ENCODE data around the gene INS. TPM values are rescaled to one million over a fixed set of nuclear protein-coding genes. Genes with fewer than 3 reads are reported as not detected.

INS gene
- total and polyA plus RNA-seq, 2 of the 13 experiments (the other 11 are each of a cell fraction or from before 2014, with no cell fraction given) = not detected

DNA sequence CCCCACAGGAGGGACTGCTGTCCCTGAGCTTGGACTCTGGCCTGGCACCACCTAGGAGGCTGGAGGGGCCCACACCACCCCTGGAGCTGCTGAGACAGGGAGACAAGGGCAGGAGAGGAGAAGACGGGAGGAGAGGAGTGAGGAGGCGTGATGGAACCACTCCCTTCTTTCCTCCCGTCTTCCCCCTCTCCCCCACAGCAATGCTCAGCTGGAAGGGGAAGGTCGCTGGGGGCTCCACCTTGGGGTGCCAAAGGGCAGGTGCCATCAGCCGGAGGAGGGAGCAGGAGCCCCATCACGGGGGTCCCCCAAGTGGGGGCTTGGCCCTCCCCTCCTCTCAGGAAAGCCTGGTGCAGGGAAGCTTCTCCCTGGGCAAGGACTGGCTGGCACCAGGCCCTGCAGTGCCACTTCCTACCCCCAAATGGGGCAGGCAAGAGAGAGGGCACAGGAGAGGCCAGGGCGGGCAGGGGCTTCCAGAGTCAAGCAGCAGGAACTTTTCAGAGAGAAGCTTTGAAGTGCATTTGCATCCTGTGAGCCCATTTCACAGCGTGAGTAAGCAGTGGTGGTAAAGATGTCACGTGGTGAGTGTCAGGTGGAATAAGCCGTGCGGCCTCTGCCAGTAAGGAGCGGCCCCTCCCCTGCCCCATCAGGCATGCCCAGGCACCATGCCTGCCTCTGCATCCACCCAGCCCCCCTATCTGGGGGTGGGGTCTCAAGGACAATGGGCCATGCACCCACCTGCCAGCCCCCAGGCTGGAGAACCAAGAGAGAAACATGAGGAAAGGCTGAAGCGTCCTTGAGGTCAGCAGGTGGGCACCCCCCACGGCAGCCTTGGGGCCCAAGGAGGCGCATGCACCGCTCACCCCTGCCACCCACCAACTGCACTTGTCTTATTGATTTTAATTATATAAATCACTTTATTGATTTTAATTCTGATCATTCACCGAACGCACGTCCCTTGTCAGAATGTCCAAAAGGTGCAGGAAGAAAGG is 26.7 kb downstream of the INS start (continued):
- TF ChIP-seq ZBTB7A (CRISPR knock-in tag; IDR thresholded peaks at IDR 0.05) (peak; percentile 55; the same call in 1 of the 2 replicates), ZNF780A (CRISPR knock-in tag; IDR thresholded peaks at IDR 0.05) (no peak), ZNF430 (CRISPR knock-in tag; IDR thresholded peaks at IDR 0.05) (no peak; the same call in 1 of the 2 replicates), KDM5A (IDR thresholded peaks at IDR 0.05; ENCODE audit: borderline replicate concordance, low read length) (no peak), POLR2G (IDR thresholded peaks at IDR 0.05; ENCODE audit: low read depth, low read length) (peak; percentile 1; the same call in 1 of the 2 replicates), JUND (CRISPR knock-in tag; IDR thresholded peaks at IDR 0.05) (no peak), PPARG (CRISPR knock-in tag; conservative IDR thresholded peaks at IDR 0.05) (no peak), ZNF629 (CRISPR knock-in tag; conservative IDR thresholded peaks at IDR 0.05) (peak; percentile 66), HDAC6 (IDR thresholded peaks at IDR 0.05; ENCODE audit: low read depth, low read length) (no peak), ZNF746 (CRISPR knock-in tag; IDR thresholded peaks at IDR 0.05) (no peak), TCF12 (IDR thresholded peaks at IDR 0.05) (no peak), TCF12 (CRISPR knock-in tag; IDR thresholded peaks at IDR 0.05) (peak; percentile 24; the same call in 1 of the 2 replicates), RBM22 (optimal IDR thresholded peaks at IDR 0.05; ENCODE audit: low read length) (peak; percentile 85), ZFP90 (CRISPR knock-in tag; IDR thresholded peaks at IDR 0.05; ENCODE audit: borderline replicate concordance) (0 out of 2 replicates have a peak, but pooled peaks have one; percentile 37), DR1 (CRISPR knock-in tag; IDR thresholded peaks at IDR 0.05) (0 out of 2 replicates have a peak, but pooled peaks have one; percentile 21)
- TF ChIP-seq, protein P1, sequence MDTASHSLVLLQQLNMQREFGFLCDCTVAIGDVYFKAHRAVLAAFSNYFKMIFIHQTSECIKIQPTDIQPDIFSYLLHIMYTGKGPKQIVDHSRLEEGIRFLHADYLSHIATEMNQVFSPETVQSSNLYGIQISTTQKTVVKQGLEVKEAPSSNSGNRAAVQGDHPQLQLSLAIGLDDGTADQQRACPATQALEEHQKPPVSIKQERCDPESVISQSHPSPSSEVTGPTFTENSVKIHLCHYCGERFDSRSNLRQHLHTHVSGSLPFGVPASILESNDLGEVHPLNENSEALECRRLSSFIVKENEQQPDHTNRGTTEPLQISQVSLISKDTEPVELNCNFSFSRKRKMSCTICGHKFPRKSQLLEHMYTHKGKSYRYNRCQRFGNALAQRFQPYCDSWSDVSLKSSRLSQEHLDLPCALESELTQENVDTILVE (CRISPR knock-in tag; IDR thresholded peaks at IDR 0.05) = no peak
- TF ChIP-seq, protein P2, sequence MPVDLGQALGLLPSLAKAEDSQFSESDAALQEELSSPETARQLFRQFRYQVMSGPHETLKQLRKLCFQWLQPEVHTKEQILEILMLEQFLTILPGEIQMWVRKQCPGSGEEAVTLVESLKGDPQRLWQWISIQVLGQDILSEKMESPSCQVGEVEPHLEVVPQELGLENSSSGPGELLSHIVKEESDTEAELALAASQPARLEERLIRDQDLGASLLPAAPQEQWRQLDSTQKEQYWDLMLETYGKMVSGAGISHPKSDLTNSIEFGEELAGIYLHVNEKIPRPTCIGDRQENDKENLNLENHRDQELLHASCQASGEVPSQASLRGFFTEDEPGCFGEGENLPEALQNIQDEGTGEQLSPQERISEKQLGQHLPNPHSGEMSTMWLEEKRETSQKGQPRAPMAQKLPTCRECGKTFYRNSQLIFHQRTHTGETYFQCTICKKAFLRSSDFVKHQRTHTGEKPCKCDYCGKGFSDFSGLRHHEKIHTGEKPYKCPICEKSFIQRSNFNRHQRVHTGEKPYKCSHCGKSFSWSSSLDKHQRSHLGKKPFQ (CRISPR knock-in tag; IDR thresholded peaks at IDR 0.05; ENCODE audit: insufficient replicate concordance) = peak; percentile 18
- TF ChIP-seq, protein P3, sequence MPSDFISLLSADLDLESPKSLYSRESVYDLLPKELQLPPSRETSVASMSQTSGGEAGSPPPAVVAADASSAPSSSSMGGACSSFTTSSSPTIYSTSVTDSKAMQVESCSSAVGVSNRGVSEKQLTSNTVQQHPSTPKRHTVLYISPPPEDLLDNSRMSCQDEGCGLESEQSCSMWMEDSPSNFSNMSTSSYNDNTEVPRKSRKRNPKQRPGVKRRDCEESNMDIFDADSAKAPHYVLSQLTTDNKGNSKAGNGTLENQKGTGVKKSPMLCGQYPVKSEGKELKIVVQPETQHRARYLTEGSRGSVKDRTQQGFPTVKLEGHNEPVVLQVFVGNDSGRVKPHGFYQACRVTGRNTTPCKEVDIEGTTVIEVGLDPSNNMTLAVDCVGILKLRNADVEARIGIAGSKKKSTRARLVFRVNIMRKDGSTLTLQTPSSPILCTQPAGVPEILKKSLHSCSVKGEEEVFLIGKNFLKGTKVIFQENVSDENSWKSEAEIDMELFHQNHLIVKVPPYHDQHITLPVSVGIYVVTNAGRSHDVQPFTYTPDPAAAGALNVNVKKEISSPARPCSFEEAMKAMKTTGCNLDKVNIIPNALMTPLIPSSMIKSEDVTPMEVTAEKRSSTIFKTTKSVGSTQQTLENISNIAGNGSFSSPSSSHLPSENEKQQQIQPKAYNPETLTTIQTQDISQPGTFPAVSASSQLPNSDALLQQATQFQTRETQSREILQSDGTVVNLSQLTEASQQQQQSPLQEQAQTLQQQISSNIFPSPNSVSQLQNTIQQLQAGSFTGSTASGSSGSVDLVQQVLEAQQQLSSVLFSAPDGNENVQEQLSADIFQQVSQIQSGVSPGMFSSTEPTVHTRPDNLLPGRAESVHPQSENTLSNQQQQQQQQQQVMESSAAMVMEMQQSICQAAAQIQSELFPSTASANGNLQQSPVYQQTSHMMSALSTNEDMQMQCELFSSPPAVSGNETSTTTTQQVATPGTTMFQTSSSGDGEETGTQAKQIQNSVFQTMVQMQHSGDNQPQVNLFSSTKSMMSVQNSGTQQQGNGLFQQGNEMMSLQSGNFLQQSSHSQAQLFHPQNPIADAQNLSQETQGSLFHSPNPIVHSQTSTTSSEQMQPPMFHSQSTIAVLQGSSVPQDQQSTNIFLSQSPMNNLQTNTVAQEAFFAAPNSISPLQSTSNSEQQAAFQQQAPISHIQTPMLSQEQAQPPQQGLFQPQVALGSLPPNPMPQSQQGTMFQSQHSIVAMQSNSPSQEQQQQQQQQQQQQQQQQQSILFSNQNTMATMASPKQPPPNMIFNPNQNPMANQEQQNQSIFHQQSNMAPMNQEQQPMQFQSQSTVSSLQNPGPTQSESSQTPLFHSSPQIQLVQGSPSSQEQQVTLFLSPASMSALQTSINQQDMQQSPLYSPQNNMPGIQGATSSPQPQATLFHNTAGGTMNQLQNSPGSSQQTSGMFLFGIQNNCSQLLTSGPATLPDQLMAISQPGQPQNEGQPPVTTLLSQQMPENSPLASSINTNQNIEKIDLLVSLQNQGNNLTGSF (CRISPR knock-in tag; IDR thresholded peaks at IDR 0.05) = no peak
- TF ChIP-seq, protein P4, sequence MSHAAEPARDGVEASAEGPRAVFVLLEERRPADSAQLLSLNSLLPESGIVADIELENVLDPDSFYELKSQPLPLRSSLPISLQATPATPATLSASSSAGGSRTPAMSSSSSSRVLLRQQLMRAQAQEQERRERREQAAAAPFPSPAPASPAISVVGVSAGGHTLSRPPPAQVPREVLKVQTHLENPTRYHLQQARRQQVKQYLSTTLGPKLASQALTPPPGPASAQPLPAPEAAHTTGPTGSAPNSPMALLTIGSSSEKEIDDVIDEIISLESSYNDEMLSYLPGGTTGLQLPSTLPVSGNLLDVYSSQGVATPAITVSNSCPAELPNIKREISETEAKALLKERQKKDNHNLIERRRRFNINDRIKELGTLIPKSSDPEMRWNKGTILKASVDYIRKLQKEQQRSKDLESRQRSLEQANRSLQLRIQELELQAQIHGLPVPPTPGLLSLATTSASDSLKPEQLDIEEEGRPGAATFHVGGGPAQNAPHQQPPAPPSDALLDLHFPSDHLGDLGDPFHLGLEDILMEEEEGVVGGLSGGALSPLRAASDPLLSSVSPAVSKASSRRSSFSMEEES (CRISPR knock-in tag; IDR thresholded peaks at IDR 0.05) = no peak

All from HepG2 (cell line).